IPS-20b (cell line): ENCODE measurements around the gene SERPINB7.

ENCODE experiments used
- H3K27ac ChIP-seq: one replicate; pipeline ENCODE4 v1.5.1; 2013; ENCODE audit warnings: low read length
- H3K27me3 ChIP-seq: 2 replicates; pipeline ENCODE4 v1.6.1; 2013; ENCODE audit warnings: mild to moderate bottlenecking, low read length, inconsistent platforms; ENCODE audit not compliant: insufficient read depth
- H3K36me3 ChIP-seq: 2 replicates; pipeline ENCODE4 v1.6.1; 2013; ENCODE audit warnings: low read depth, mild to moderate bottlenecking, inconsistent platforms, low read length, moderate library complexity; ENCODE audit not compliant: insufficient read depth
- H3K4me1 ChIP-seq: 2 replicates; pipeline ENCODE4 v1.6.1; 2013; ENCODE audit warnings: mild to moderate bottlenecking, control low read depth, inconsistent platforms, low read length, moderate library complexity; ENCODE audit not compliant: insufficient read depth
- H3K4me3 ChIP-seq: 2 replicates; pipeline ENCODE4 v1.5.1; 2013; ENCODE audit warnings: mild to moderate bottlenecking, low read length, inconsistent platforms
- H3K9ac ChIP-seq: 2 replicates; pipeline ENCODE4 v1.6.1; 2013; ENCODE audit warnings: low read depth, mild to moderate bottlenecking, inconsistent platforms, low read length, moderate library complexity
- H3K9me3 ChIP-seq: 2 replicates; pipeline ENCODE4 v1.6.1; 2013; ENCODE audit warnings: mild to moderate bottlenecking, low read depth, low read length, inconsistent platforms; ENCODE audit not compliant: insufficient read depth

SERPINB7 gene, protein sequence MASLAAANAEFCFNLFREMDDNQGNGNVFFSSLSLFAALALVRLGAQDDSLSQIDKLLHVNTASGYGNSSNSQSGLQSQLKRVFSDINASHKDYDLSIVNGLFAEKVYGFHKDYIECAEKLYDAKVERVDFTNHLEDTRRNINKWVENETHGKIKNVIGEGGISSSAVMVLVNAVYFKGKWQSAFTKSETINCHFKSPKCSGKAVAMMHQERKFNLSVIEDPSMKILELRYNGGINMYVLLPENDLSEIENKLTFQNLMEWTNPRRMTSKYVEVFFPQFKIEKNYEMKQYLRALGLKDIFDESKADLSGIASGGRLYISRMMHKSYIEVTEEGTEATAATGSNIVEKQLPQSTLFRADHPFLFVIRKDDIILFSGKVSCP

GRCh38 chr18:63775166-63775730 lies at the start of gene SERPINB7:
Gene SERPINB7 (plus strand): TSS chr18:63775418. CDS start chr18:63782373, 6,955 bp downstream.
- Histone ChIP-seq H3K9ac (no peak within 1 kb of the TSS), H3K4me1 (no peaks in the 10 kb centered on the region), H3K4me3 (no peak within 1 kb of the TSS), H3K27me3 (no peaks in the 10 kb centered on the region), H3K9me3 (no peaks in the 10 kb centered on the region), H3K36me3 (no peaks in the 10 kb centered on the region), H3K27ac (no peak within 1 kb of the TSS)

DNA sequence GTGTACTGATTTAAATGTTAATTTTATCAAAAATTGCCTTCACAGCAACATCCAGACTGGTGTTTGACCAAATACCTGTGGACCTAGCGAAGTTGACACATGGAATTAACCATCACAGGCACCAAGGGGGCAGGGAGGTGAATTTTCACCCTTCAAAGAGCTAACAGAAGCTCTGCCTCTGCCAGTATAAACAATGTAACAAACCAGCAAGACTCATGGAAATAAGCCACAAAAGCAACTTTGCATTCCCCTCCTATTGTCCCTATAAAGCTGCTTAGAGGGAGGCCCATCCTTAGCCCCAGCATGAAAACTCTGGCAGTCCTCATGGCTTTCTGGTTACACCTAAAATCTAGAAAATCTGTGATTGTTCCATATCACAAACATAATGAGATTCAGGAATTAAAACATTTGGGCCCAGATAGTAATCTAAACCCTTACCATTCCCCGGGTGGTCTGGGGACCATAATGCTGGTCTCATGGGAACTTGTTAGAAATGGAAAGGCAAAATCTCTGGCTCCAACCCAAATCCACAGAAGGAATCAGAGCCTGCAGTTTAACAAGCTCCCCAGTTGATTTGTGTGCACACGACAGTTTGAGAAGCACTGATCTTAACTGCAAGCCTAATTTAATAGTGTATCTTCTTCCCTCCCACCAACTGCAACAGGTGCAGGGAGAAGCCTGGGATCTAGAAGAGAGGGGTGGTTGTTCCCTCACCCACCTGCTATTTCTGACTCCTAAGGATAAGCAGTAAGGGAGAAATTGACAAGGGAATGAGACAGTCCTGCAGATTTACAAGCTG lies 49.3 kb upstream of the SERPINB7 start:
- Histone ChIP-seq H3K4me1 (no peaks in the 10 kb centered on the region; the same call in 1 of the 2 replicates), H3K27ac (no peak overlapping the region), H3K4me3 (no peak overlapping the region), H3K9ac (no peak overlapping the region), H3K9me3 (no peaks in the 10 kb centered on the region), H3K27me3 (no peaks in the 10 kb centered on the region), H3K36me3 (no peaks in the 10 kb centered on the region)

DNA sequence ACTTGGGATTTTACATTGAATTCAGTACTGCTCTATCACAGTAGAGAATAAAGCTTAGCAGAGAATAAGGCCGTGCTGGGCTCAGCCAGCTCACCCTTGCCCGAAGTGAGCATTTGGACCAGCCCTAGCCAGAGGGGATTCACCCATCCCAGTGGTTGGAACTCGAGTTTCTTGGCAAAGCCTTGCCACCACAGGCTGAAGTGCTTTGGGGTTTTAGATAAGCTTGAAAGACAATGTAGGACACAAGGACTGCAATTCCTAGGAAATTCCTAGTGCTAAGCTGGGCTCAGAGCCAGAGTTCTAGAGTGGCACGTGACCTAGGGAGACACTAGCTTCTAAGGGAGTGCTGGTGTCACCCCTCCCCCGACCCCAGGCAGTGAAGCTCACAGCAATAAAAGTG lies 44.4 kb upstream of the SERPINB7 start:
- Histone ChIP-seq H3K4me1 (no peaks in the 10 kb centered on the region; the same call in 1 of the 2 replicates), H3K36me3 (no peaks in the 10 kb centered on the region), H3K27me3 (no peaks in the 10 kb centered on the region), H3K9ac (no peak overlapping the region), H3K27ac (no peak overlapping the region), H3K4me3 (no peak overlapping the region), H3K9me3 (no peaks in the 10 kb centered on the region)

GRCh38 chr18:63731215-63731614 lies 44.0 kb upstream of the SERPINB7 start:
- H3K9me3 ChIP-seq, result no peaks in the 10 kb centered on the region
- H3K4me3 ChIP-seq, result no peak overlapping the region
- H3K4me1 ChIP-seq, result no peaks in the 10 kb centered on the region; the same call in 1 of the 2 replicates
- no peaks in the 10 kb centered on the region for H3K27me3 ChIP-seq
- no peak overlapping the region for H3K27ac ChIP-seq
- no peaks in the 10 kb centered on the region for H3K36me3 ChIP-seq
- no peak overlapping the region for H3K9ac ChIP-seq

DNA sequence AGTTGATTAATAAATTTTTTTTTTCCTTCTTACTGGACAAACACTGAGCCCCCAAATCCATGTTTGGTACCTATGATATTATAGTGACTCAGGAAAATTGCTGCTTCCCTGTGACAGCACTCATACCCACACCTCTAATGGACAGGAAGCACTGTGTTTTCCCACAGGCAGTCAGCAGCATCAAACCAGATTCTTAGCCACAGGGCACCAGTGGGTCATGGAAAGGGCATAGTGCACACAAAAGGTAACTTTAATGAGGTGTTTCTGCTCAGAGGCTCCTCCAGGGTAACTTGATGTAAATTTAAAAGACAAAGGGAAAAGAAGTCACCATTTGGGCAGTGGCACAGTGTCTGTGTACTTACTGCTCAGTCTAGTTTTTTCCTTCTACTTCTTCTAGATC lies 38.3 kb upstream of the SERPINB7 start:
- no peaks in the 10 kb centered on the region for H3K9me3 ChIP-seq
- no peaks in the 10 kb centered on the region for H3K4me1 ChIP-seq
- no peak overlapping the region for H3K4me3 ChIP-seq
- no peak overlapping the region for H3K27ac ChIP-seq
- H3K27me3 ChIP-seq, result no peaks in the 10 kb centered on the region
- no peaks in the 10 kb centered on the region for H3K36me3 ChIP-seq
- no peak overlapping the region for H3K9ac ChIP-seq

GRCh38 chr18:63741769-63742168 lies 33.4 kb upstream of the SERPINB7 start:
- no peak overlapping the region for H3K9ac ChIP-seq
- no peaks in the 10 kb centered on the region for H3K36me3 ChIP-seq
- no peaks in the 10 kb centered on the region for H3K9me3 ChIP-seq
- no peak overlapping the region for H3K27ac ChIP-seq
- no peaks in the 10 kb centered on the region for H3K27me3 ChIP-seq
- H3K4me1 ChIP-seq, result no peaks in the 10 kb centered on the region
- H3K4me3 ChIP-seq, result no peak overlapping the region

GRCh38 chr18:63747006-63747405 lies 28.2 kb upstream of the SERPINB7 start:
- Histone ChIP-seq H3K9ac (no peak overlapping the region), H3K9me3 (no peaks in the 10 kb centered on the region), H3K27me3 (no peaks in the 10 kb centered on the region), H3K4me3 (no peak overlapping the region), H3K36me3 (no peaks in the 10 kb centered on the region), H3K27ac (no peak overlapping the region), H3K4me1 (no peaks in the 10 kb centered on the region)

GRCh38 chr18:63749489-63749888 lies 25.7 kb upstream of the SERPINB7 start:
- Histone ChIP-seq H3K4me1 (no peaks in the 10 kb centered on the region), H3K27ac (no peak overlapping the region), H3K4me3 (no peak overlapping the region), H3K27me3 (no peaks in the 10 kb centered on the region), H3K9me3 (no peaks in the 10 kb centered on the region), H3K36me3 (no peaks in the 10 kb centered on the region), H3K9ac (no peak overlapping the region)

- Histone ChIP-seq H3K9ac (no peak overlapping the region), H3K27me3 (no peaks in the 10 kb centered on the region), H3K4me1 (no peaks in the 10 kb centered on the region)
Measured at GRCh38 chr18:63752636-63753035, 22.6 kb upstream of the SERPINB7 start.

GRCh38 chr18:63753676-63754075 lies 21.5 kb upstream of the SERPINB7 start:
- no peaks in the 10 kb centered on the region for H3K36me3 ChIP-seq
- no peaks in the 10 kb centered on the region for H3K4me1 ChIP-seq
- H3K9me3 ChIP-seq, result peaks cover 2% of the 10 kb centered on the region; the same call in 1 of the 2 replicates
- no peaks in the 10 kb centered on the region for H3K27me3 ChIP-seq
- H3K4me3 ChIP-seq, result no peak overlapping the region
- no peak overlapping the region for H3K27ac ChIP-seq
- H3K9ac ChIP-seq, result no peak overlapping the region

More at GRCh38 chr18:63752636-63753035, 22.6 kb upstream of the SERPINB7 start:
- Histone ChIP-seq H3K36me3 (no peaks in the 10 kb centered on the region), H3K4me3 (no peak overlapping the region), H3K9me3 (no peaks in the 10 kb centered on the region), H3K27ac (no peak overlapping the region)

- H3K9ac ChIP-seq, result no peak overlapping the region
- H3K36me3 ChIP-seq, result no peaks in the 10 kb centered on the region
- peaks cover 20% of the 10 kb centered on the region for H3K9me3 ChIP-seq
- no peaks in the 10 kb centered on the region for H3K27me3 ChIP-seq
- no peak overlapping the region for H3K27ac ChIP-seq
- H3K4me1 ChIP-seq, result no peaks in the 10 kb centered on the region
- H3K4me3 ChIP-seq, result no peak overlapping the region
Measured at GRCh38 chr18:63757541-63757940, 17.7 kb upstream of the SERPINB7 start.
